ENCODE measurements around the gene ACSF3. TPM values are rescaled to one million over a fixed set of nuclear protein-coding genes. Genes with fewer than 3 reads are reported as not detected.

ACSF3 gene
- total RNA-seq, 4 donors from 2014 or later, result 26.1 to 55.1 (median 32.5) TPM

- Histone ChIP-seq H3K27me3 (peaks cover 56% of the 10 kb centered on the region), H3K9me3 (no peaks in the 10 kb centered on the region), H3K36me3 (no peaks in the 10 kb centered on the region), H3K4me1 (peaks cover 26% of the 10 kb centered on the region), H3K27ac (no peak overlapping the region), H3K4me3 (no peak overlapping the region)
- TF ChIP-seq POLR2A (IDR thresholded peaks at IDR 0.05), result no peak
- TF ChIP-seq, protein P1, sequence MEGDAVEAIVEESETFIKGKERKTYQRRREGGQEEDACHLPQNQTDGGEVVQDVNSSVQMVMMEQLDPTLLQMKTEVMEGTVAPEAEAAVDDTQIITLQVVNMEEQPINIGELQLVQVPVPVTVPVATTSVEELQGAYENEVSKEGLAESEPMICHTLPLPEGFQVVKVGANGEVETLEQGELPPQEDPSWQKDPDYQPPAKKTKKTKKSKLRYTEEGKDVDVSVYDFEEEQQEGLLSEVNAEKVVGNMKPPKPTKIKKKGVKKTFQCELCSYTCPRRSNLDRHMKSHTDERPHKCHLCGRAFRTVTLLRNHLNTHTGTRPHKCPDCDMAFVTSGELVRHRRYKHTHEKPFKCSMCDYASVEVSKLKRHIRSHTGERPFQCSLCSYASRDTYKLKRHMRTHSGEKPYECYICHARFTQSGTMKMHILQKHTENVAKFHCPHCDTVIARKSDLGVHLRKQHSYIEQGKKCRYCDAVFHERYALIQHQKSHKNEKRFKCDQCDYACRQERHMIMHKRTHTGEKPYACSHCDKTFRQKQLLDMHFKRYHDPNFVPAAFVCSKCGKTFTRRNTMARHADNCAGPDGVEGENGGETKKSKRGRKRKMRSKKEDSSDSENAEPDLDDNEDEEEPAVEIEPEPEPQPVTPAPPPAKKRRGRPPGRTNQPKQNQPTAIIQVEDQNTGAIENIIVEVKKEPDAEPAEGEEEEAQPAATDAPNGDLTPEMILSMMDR (IDR thresholded peaks at IDR 0.05), result no peak
- TF ChIP-seq EP300 (IDR thresholded peaks at IDR 0.05), result no peak
- TF ChIP-seq POLR2AphosphoS5 (IDR thresholded peaks at IDR 0.05), result no peak
- WGBS, result 75% methylated on average over 16 of the region's 28 CpGs
- DNase-seq (ENCODE audit: low spot score in 2 of 2), result peak in 1 of 2 donors; percentile 62
Measured at GRCh38 chr16:89198417-89199240, 105.0 kb downstream of the ACSF3 start.

DNA sequence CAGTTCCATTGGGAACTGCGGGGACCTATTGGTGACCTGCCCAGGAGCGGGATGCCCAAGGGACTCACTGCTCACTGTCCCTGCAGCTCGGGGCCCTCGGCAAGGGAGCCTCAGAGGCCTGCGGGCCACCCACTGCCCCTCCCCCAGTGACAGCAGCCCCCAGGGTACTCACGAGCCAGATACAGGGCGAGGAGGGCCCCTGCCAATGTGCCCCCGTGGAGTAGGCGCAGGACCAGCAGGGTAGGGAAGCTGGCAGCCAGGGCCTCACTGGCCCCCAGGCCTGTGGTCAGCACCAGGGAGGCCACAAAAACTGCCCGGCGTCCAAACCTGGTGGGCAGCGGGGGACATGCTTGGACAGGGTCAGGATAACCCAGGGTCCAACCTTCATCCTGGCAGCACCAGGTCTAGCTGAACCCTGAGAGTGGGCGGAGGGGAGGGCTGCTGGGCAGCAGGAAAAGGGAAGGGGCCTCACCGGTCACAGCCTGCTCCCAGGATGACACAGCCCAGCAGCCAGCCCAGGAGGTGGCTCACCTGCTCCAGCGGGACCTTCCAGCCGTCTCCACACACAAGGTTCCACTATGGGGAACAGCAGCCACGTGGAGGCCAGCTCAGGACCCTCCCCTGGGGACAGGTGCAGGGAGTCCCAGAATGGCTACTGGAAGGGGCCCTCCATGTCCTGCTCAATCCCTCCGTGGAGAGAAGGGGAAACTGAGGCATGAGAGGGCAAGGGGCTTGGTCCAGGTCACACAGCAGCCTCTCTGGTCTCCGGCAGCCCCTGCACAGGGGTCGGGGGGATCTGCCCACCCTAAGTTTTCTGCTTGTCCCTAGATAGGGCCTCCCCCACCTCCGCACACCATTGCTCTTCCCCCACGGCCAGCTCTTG, 105.8 kb downstream of the ACSF3 start:
- H3K9me3 ChIP-seq, result no peaks in the 10 kb centered on the region
- no peak overlapping the region for H3K4me3 ChIP-seq
- peaks cover 24% of the 10 kb centered on the region for H3K4me1 ChIP-seq
- peaks cover 57% of the 10 kb centered on the region for H3K27me3 ChIP-seq
- H3K27ac ChIP-seq, result no peak overlapping the region
- DNase-seq (ENCODE audit: low spot score in 2 of 2), result peak in 1 of 2 donors; percentile 76
- TF ChIP-seq, protein P1 (IDR thresholded peaks at IDR 0.05), result no peak
- TF ChIP-seq EP300 (IDR thresholded peaks at IDR 0.05) (no peak), POLR2A (IDR thresholded peaks at IDR 0.05) (no peak), POLR2AphosphoS5 (IDR thresholded peaks at IDR 0.05) (no peak)
- WGBS, result 71% methylated on average over 4 of the region's 22 CpGs
- no peaks in the 10 kb centered on the region for H3K36me3 ChIP-seq

DNA sequence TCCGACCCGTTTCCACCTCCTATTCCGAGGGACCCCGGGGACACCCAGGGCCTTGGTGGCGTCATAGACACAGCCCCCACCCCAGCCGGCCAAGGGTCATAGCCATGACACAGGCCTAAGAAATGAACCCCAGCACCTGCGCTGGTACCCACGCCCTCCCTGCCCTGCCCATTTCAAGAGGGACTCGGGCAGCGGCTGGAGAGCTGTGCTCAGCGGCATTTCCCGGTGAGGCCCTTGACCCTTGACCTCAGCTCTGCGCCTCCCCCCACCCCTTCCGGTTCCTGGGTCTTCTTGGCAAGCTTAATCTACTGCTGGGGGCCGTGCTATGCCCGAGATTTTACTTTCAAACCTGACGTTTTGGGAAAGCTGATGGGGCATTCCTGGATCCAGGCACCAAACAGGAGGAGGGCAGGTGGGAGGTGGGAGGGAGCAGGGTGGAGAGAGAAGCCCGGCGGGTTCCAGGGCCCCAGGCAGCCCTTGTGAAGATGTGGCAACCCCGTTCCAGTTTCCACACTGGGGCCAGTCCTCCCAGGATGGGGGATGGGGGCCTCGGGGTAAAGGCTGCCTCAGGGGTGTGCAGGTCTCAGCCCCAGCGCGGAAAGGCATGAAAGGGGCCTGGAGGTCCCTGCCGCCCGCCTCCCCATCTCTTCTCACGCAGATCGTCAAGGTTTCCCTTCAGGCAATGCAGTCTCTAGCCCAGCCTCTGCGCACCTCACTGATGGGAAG, 106.6 kb downstream of the ACSF3 start, which contains the start of gene SLC22A31:
Gene SLC22A31 (minus strand): TSS at position 414 of the 726 bp plus-strand sequence. CDS start 36 bp downstream, at position 378.
- H3K27ac ChIP-seq, result no peak within 1 kb of the TSS
- no peaks in the 10 kb centered on the region for H3K36me3 ChIP-seq
- TF ChIP-seq EP300 (IDR thresholded peaks at IDR 0.05) (no peak), POLR2AphosphoS5 (IDR thresholded peaks at IDR 0.05) (no peak), POLR2A (IDR thresholded peaks at IDR 0.05) (no peak)
- TF ChIP-seq, protein P1 (IDR thresholded peaks at IDR 0.05), result no peak
- H3K4me1 ChIP-seq, result peaks cover 24% of the 10 kb centered on the region
- no peaks in the 10 kb centered on the region for H3K9me3 ChIP-seq
- 17% methylated on average over 18 of the region's 28 CpGs for WGBS
- H3K4me3 ChIP-seq, result peak within 1 kb of the TSS; percentile 47
- peak in 1 of 2 donors; percentile 59 for DNase-seq (ENCODE audit: low spot score in 2 of 2)
- peaks cover 63% of the 10 kb centered on the region for H3K27me3 ChIP-seq

- H3K4me3 ChIP-seq, result peak overlapping the region; percentile 47
- peaks cover 67% of the 10 kb centered on the region for H3K27me3 ChIP-seq
- 0% methylated on average over 4 of the region's 58 CpGs for WGBS
- H3K4me1 ChIP-seq, result peaks cover 24% of the 10 kb centered on the region
- no peaks in the 10 kb centered on the region for H3K36me3 ChIP-seq
- no peak overlapping the region for H3K27ac ChIP-seq
- H3K9me3 ChIP-seq, result no peaks in the 10 kb centered on the region
- peak in 1 of 2 donors; percentile 66 for DNase-seq (ENCODE audit: low spot score in 2 of 2)
- no peak for TF ChIP-seq POLR2AphosphoS5 (IDR thresholded peaks at IDR 0.05)
- no peak for TF ChIP-seq POLR2A (IDR thresholded peaks at IDR 0.05)
- TF ChIP-seq, protein P1 (IDR thresholded peaks at IDR 0.05), result no peak
- TF ChIP-seq EP300 (IDR thresholded peaks at IDR 0.05), result no peak
Measured at GRCh38 chr16:89200850-89201411, 107.3 kb downstream of the ACSF3 start.
